Hippocampal formation (tissue), 2 donors: ENCODE measurements around the gene MRPL49.
"Not testable (repeated sequence)": the region's sequence is repeated elsewhere in the genome, so short reads cannot be mapped to it uniquely, and the experiment has no call there.

Source experiments
- DNase-seq, 2 donors: peaks; one replicate each; lab custom pipeline; 2025; lab: John Stamatoyannopoulos, UW

The MRPL49 gene

GRCh38 chr11:65165410-65166317 lies 43.5 kb downstream of the MRPL49 start:
- DNase-seq = no peak

- DNase-seq = no peak
Observed at GRCh38 chr11:65166893-65167292, 44.8 kb downstream of the MRPL49 start.

GRCh38 chr11:65167656-65168055 lies 45.5 kb downstream of the MRPL49 start:
- no peak for DNase-seq

GRCh38 chr11:65169164-65169641 lies 47.1 kb downstream of the MRPL49 start:
- no peak for DNase-seq

GRCh38 chr11:65170058-65170534 lies 48.0 kb downstream of the MRPL49 start, which contains the start of gene SPDYC:
Gene SPDYC (plus strand): TSS chr11:65170233. CDS start chr11:65171358, 1,125 bp downstream.
- no peak for DNase-seq

GRCh38 chr11:65172600-65172999 lies 50.5 kb downstream of the MRPL49 start:
- no peak for DNase-seq

- DNase-seq = not testable (repeated sequence)
Observed at GRCh38 chr11:65174571-65175010, 52.5 kb downstream of the MRPL49 start.
